HG02938 (cell line): Measurements from ENCODE around the gene MIER2.
"Not testable (repeated sequence)": the region's sequence is repeated elsewhere in the genome, so short reads cannot be mapped to it uniquely, and the experiment has no call there.

Experiments
- ATAC-seq: cut with Tn5 transposase; IDR thresholded peaks from one replicate; pipeline ENCODE4 v1.9.1; 2021; ENCODE audit warnings: mild to moderate bottlenecking, moderate library complexity; ENCODE audit not compliant: unreplicated experiment

MIER2 gene, protein sequence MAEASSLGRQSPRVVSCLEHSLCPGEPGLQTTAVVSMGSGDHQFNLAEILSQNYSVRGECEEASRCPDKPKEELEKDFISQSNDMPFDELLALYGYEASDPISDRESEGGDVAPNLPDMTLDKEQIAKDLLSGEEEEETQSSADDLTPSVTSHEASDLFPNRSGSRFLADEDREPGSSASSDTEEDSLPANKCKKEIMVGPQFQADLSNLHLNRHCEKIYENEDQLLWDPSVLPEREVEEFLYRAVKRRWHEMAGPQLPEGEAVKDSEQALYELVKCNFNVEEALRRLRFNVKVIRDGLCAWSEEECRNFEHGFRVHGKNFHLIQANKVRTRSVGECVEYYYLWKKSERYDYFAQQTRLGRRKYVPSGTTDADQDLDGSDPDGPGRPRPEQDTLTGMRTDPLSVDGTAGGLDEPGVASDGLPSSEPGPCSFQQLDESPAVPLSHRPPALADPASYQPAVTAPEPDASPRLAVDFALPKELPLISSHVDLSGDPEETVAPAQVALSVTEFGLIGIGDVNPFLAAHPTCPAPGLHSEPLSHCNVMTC

DNA sequence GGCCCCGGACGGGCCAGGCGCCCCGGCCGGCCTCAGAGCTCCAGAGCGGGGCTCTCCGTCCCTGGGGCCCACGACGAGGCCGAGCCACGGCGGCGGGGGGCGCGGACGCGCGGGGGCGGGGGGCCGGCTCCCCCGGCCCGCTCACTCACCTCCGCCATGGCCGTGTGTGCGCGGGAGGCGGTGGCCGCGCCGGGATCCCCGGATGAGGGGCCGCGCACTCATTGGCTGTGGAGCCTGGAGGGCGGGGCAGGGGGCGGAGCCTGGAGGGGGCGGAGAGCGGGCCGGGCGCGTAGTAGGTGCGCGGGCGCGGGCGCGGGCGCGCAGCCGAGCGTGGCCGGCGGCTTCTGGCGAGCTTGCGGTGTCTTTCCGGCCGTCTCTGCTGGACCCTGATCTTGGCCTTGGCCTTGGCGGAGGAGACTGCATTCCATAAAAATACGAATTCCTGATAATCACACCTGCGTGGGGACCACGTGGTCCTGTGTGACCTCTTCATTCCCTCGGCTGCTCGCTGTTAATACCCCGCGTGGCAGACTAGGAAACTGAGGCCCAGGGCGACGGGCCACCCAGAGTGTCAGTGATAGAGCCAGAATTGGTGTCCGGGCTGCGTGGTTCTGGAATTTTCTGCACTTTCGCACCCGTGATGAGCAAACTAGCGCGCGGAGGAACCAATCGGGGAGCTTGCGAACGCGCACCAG is at the start of gene MIER2:
Gene MIER2 (minus strand): TSS at position 172 of the 695 bp plus-strand sequence. CDS start 14 bp downstream, at position 158.
- peak; percentile 53 for ATAC-seq

DNA sequence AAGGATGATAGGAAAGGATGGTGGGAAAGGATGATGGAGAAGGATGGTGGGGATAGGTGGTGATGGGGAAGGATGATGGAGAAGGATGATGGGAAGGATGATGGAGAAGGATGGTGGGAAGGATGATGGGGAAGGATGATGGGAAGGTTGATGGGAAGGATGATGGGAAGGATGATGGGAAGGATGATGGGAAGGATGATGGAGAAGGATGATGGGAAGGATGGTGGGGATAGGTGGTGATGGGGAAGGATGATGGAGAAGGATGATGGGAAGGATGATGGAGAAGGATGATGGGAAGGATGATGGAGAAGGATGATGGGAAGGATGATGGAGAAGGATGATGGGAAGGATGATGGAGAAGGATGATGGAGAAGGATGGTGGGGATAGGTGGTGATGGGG is 49.0 kb upstream of the MIER2 start:
- not testable (repeated sequence) for ATAC-seq

DNA sequence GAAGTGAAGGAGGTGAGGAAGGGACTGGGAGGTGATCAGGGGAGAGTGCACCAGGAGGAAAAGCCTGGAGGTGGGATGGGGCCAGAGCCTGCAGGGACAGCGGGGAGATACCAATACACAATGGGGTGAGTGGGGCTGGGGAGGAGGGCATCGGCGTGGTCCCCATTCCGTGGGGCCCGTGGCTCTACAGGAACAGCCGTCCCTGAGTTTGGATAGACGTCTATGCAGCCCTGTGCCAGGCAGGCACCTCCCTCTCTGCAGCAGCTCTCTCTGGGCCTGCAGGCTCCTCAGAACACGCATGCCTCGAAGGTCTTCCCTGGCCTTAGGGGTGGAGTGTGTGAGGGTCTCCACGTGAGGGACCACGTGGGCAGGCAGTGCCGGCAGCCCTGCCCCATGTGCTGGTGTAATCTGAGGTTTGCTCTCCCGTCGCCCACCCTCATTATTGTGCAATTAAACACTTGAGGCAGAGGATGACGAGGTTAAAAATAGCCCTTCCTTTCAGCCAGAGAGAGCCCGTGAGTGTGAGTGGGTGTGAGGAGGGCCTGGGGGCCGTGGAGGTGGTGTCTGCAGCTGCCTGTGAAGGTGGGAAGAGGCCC is 47.9 kb upstream of the MIER2 start:
- ATAC-seq: no peak

DNA sequence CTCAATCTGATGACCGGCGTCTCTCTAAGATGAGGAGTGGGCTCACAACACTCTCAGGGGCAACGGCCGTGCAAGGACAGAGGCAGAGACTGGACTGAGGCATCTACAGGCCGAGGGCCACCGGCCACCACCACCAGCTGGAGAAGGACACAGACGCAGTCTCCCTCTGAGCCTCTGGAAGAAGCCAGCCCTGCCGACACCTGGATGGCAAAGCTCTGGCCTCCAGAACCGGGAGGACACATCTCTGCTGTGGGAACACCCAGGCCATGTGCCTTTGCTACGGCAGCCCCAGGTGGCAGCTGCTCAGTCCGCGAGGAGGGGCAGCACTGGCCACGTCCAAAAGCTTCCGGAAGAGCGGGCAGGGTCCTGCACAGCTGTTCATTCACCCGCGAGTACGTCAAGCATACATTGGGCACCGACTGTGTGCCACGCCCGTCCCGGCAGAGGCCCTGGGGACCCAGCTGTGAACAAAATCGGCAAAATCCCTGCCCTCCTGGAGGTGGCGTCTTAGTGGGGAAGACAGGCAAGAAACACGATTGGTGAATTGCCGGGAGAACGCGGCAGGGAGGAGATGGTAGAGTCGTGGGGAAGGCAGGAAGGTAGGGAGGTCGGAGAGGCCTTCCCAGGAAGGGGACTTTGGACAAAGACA is 47.3 kb upstream of the MIER2 start:
- no peak for ATAC-seq

DNA sequence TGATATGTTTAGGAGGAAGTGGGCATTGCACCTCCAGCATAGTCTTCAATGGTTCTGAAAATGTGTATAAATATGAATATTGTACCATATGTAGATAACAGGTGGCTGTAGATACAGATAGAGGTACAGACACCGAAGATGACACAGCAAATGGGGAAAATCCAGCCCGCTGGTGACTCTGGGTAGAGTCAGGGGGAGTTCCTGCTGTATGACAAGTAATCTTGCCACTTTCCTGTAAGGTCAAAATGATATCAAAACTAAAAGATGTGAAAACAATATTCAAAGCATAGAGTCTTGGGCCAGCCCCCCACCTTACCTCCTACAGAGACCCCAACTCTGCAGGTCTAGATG is 46.6 kb upstream of the MIER2 start:
- no peak for ATAC-seq

DNA sequence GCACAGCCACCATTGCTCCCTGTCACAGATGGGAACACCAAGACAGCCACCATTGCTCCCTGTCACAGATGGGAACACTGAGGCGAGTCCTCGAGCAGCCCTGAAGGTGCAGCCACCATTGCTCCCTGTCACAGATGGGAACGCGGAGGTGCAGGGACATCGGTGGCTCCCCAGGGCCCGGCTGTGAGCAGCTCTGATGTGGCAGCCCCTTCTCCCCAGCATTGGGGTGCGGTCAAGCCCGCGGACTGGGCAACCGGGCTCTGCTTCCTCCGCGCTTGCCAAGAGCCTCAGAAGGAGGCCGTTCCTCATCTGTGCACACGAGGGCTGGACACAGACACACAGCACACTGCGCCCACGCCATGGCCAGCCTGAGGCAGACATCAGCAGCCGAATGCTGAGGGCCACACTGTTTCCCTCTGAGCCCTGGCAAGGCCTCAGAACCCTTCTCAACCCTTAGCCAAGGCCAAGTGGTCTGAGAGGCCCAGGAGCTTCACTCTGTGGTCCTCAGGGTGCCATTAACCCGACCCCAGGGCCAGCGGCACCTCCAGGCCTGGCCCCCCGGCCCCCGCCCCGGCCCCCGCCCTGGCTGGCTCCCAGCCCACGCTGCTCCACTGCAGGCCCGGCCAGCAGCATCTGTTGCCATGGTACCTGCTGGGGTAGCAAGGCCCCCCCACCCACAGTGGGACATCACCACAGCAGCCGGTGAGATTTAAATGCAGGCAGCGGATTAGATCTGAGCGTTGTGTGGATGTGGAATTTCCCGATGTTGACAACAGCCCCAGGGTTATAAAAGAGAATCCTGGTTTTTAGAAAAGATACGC is 46.0 kb upstream of the MIER2 start:
- no peak for ATAC-seq

DNA sequence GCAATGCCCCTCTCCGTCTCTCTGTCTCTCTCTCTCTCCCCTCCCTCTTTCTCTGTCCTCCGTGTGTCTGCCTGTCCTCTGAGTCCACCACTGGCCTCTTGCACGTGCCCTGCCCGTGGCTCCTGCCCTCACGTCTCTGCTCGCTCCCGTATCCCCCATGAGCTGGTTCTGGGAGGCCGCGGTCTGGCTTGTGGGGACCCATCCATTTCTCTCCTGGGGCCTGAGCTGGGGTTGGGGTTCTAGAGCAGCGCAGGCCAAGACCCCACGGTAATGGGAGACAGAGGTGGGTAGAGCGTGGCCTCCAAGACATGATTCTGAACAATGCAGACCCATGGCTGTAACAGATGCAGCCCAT is 45.3 kb upstream of the MIER2 start:
- ATAC-seq: no peak

DNA sequence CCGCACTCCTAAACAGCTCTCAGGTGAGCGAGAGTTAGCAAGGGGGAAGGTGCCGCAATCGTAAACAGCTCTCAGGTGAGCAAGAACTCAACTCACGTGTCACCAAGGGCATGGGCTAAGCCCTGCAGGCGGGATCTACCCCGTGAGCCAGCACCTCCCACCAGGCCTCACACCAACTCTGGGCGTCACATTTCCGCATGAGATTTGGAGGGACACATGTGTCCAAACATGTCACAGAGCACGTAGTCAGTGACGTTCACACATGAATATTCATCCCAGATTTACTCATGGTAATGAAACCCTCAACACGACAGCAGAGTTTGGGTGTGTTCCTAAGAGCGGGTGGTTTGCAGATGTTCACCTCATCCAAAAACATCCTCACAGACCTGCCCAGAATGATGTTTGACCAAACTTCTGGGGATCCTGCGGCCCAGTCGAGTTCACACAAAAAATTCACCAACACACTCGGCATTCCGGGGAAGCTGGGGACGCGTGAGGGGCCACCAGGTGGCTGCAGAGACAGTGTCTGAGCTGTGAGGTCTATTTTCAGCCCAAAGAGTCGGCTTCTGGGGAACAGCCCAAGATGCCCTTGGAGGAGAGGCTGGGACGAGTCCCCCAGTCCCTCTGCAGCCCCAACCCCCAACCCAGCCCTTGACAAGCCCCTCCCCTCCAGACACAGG is 44.8 kb upstream of the MIER2 start:
- no peak for ATAC-seq

DNA sequence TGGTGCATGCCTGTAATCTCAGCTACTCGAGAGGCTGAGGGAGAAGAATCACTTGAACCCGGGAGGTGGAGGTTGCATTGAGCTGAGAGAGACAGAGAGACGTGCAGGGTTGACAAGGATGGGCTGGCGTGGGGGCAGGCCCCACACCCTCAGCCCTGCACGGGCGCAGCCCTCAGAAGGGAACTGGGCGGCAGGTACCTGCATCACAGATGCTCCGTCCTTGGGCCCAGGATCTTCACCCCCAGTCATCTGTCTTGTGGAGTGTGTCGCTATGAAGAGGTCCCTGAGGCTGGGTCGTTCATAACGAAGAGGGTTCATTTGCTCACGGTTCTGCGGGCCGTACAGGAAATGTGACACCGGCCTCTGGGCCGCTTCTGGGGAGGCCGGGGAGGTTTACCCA is 44.1 kb upstream of the MIER2 start:
- no peak for ATAC-seq

DNA sequence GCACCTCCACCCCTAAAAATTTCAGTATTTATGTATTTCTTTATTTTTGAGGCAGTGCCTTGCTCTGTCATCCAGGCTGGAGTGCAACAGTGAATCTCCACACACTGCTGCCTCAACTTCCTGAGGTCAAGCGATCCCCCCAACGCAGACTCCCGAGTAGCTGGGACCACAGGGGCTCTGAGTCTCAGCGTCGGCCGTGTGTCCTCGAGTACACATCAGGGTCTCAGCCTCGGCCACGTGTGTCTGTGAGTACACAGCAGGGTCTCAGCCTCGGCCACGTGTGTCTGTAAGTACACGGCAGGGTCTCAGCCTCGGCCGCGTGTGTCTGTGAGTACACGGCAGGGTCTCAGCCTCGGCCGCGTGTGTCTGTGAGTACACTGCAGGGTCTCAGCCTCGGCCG is 43.2 kb upstream of the MIER2 start:
- no peak for ATAC-seq

DNA sequence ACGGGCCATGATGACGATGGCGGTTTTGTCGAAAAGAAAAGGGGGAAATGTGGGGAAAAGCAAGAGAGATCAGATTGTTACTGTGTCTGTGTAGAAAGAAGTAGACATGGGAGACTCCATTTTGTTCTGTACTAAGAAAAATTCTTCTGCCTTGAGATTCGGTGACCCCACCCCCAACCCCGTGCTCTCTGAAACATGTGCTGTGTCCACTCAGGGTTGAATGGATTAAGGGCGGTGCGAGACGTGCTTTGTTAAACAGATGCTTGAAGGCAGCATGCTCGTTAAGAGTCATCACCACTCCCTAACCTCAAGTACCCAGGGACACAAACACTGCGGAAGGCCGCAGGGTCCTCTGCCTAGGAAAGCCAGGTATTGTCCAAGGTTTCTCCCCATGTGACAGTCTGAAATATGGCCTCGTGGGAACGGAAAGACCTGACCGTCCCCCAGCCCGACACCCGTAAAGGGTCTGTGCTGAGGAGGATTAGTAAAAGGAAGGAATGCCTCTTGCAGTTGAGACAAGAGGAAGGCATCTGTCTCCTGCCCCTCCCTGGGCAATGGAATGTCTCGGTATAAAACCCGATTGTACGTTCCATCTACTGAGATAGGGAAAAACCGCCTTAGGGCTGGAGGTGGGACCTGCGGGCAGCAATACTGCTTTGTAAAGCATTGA is 42.2 kb upstream of the MIER2 start:
- not testable (repeated sequence) for ATAC-seq

DNA sequence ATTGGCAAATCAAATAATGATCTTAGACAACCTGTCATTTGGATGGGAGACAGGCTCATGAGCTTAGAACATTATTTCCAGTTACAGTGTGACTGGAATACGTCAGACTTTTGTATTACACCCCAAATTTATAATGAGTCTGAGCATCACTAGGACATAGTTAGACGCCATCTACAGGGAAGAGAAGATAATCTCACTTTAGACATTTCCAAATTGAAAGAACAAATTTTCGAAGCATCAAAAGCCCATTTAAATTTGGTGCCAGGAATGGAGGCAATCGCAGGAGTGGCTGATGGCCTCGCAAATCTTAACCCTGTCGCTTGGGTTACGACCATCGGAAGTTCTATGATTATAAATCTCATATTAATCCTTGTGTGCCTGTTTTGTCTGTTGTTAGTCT is 41.6 kb upstream of the MIER2 start:
- not testable (repeated sequence) for ATAC-seq

DNA sequence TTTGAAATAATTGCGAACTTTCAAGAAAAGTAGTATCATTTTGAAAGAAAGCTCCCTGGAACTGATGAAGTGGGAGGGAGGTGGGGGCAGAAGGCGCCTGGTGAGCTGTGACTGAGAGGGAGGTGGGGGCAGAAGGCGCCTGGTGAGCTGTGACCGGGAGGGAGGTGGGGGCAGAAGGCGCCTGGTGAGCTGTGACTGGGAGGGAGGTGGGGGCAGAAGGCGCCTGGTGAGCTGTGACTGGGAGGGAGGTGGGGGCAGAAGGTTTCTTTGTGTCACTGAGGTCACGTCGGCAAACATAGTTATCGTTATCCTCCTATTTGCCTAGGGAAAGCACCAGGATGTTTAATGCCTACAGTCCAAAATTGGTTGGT is 40.2 kb upstream of the MIER2 start:
- no peak for ATAC-seq

DNA sequence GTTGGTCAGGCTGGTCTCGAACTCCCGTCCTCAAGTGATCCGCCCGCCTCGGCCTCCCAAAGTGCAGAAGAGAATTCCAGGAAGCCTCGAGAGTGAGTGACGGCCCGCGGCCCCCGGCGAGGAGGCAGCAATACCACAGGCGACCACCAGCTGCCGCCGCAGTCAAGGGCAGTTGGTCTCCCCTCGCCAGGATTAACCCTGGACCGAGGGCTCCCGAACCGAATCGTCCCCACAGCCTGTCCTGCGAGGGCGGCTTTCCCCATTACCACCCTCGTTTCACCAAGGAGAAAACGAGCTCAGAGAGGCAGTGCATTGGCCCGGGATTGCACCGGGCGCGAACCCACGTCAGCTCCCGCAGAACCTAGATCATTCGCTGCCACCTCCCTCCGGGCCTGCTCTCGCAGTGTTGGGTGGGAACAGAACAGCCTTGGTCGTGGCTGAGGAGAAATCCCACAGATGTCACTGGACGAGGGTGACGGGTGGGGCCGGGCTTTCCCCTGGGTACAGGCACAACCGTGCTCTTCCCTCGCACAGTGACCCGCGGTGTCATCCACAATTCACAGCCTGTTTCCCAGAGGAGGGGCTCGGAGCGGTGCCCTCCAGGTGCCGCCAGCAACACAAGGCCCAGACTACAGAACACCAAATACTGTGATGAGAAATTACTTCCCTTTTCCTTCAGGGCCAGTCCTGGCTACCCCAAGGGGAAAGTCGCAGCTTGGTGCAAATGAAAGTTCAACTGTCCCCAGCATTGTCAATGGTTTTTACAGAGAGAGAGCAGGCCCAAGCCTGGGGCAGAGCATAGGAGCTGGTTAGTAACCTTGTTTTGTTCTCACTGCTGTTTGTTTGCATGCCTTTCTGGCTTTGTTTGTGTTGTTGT is 39.6 kb upstream of the MIER2 start:
- no peak for ATAC-seq

DNA sequence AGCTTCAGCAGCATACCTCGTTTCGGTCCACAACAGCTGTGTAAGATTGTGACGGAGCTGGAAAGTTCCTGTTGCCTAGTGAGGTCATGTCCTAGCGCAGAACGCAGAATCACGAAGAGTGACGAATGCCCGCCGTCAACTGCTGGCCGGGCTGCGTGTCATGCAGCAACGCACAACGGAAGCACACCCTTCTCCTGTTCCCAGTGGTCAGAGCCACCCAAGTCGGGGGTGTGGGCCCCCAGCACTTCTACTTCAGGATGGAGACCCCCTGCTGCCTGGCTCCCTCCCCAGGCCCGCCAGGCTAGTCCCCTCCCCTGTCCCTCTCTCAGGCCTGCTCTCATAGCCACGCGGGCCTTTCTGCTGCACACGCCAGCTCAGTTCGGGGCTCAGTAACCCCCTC is 38.4 kb upstream of the MIER2 start:
- ATAC-seq: no peak

DNA sequence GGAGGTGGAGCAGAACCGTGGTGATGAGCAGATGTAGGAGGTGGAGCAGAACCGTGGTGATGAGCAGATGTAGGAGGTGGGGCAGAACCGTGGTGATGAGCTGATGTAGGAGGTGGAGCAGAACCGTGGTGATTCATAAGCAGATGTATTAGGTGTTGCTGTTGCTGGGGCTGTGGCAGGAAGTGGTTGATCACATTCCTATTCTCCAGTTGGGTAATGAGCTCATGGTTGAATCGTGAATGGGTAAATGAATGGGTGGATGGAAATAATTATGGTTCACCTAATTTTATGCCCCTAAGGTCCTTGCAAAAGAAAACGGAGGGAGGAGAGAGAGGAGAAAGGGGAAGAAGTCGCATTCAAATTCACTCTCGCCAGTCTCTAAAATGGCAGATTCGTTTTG is 38.0 kb upstream of the MIER2 start:
- not testable (repeated sequence) for ATAC-seq

DNA sequence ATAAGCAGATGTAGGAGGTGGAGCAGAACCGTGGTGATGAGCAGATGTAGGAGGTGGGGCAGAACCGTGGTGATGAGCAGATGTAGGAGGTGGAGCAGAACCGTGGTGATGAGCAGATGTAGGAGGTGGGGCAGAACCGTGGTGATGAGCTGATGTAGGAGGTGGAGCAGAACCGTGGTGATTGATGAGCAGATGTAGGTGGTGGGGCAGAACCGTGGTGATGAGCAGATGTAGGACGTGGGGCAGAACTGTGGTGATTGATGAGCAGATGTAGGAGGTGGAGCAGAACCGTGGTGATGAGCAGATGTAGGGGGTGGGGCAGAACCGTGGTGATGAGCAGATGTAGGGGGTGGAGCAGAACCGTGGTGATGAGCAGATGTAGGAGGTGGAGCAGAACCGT is 37.3 kb upstream of the MIER2 start:
- ATAC-seq: not testable (repeated sequence)

DNA sequence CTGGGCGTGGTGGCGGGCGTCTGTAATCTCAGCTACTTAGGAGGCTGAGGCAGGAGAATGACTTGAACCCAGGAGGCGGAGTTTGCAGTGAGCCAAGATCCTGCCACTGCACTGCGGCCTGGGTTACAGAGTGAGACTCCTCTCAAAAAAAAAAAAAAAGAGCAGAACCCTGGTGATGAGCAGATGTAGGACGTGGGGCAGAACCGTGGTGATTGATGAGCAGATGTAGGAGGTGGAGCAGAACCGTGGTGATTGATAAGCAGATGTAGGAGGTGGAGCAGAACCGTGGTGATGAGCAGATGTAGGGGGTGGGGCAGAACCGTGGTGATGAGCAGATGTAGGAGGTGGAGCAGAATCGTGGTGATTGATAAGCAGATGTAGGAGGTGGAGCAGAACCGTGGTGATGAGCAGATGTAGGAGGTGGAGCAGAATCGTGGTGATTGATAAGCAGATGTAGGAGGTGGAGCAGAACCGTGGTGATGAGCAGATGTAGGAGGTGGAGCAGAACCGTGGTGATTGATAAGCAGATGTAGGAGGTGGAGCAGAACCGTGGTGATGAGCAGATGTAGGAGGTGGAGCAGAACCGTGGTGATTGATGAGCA is 36.1 kb upstream of the MIER2 start:
- ATAC-seq: not testable (repeated sequence)
